HPDE6-E6E7 (cell line): ENCODE data around the gene MAP4.
"Not testable (repeated sequence)": the region's sequence is repeated elsewhere in the genome, so short reads cannot be mapped to it uniquely, and the experiment has no call there.

ENCODE experiments used
- DNase-seq: peaks from one replicate; pipeline ENCODE4 v3.0.0; 2011; ENCODE audit warnings: missing footprints; ENCODE audit errors: extremely low spot score

Gene MAP4

DNA sequence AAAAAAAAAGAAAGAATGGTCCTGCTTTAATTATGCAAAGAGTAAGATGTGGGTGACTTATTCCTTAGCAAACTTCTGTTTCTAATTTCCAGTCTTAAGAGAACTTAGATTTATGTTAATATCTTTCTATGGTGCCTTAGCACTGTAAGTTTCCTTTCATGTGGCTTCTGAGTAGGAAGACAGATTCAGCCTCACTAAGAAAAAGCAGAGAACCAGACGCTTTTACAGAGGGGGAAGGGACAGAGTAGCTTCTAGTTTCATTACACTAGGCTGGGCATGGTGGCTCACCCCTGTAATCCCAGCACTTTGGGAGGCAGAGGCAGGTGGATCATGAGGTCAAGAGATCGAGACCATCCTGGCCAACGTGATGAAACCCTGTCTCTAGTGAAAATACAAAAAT, 118.3 kb downstream of the MAP4 start:
- DNase-seq, result no peak

- DNase-seq, result no peak
Measured at GRCh38 chr3:47896736-47897135, 119.5 kb downstream of the MAP4 start.

DNA sequence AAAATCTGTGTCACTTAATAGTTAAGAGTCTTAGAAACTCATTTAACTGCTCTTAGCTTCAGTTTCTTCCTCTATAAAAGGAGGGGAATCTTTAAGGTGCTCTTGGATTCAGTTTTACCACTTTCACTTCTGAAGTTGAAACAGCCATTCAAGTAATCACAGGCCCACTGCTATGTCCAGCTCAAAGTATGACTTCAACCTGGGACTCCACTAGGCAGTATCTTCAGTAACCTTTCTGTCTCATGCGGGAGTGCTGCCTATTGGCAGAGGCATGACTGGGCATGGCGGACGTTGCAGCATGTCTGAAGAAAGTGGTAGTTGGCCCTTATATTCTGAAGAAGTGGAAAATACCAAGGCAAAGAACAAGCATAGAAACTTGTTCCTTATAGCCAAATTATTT, 121.0 kb downstream of the MAP4 start:
- DNase-seq, result no peak

GRCh38 chr3:47892286-47893040, 123.8 kb downstream of the MAP4 start:
- no peak for DNase-seq

GRCh38 chr3:47891613-47892005, 124.6 kb downstream of the MAP4 start:
- DNase-seq, result no peak

GRCh38 chr3:47890828-47891612, 125.2 kb downstream of the MAP4 start:
- no peak for DNase-seq

- no peak for DNase-seq
Measured at GRCh38 chr3:47890126-47890827, 125.9 kb downstream of the MAP4 start.

DNA sequence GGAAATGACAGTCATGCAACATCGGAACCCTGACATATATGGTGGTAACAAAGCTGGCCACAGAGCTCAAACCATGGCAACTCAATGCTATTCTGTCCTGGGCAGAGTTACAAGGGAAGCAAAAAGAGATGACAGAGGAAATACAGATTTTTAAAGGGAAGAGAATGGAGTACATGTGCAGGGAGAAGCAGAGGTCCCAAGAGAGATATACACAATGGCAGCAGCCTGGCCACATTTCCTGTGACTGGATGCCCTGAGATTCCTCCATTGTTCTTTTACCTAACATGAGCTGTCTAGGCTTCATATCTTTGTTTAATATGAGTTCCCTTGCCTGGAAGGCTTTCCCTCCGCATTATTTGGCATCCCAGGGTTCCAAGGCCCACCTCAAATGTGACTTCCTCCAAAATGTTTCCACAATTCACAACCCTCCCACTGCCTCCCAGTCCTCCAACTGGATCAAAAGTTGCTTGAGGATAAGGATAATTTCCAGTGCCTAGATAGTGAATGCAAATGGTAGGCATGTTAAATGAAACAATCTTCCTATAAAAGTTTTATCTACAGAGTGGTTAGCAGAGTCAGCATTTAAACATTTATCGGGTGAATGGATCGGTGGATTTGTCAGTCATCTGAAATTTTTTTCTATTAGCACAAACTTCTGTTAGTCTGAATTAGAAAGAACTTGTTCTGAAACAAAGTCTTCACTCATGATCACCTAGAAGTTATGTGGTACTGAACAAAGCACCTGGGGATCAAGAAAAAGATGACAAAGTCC, 127.0 kb downstream of the MAP4 start:
- DNase-seq, result no peak

- not testable (repeated sequence) for DNase-seq
Measured at GRCh38 chr3:47887991-47888390, 128.2 kb downstream of the MAP4 start.

DNA sequence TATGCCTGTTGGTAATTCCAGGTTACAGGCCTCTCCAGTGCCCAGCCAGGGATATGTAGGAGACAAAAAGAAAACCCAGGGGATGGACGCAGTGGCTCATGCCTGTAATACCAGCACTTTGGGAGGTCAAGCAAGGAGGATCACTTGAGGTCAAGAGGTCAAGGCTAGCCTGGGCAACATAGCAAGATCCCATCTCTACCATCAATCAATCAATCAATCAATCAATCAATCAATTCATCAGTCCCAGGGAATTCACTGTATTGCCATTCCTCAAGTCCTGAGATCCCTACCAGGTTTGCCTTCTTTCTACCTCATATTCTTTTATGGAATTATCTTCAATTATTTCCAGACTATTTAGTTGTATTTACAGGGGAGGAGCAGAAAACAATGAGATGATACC, 131.0 kb downstream of the MAP4 start:
- DNase-seq, result no peak

GRCh38 chr3:47884603-47885002, 131.6 kb downstream of the MAP4 start:
- no peak for DNase-seq

- DNase-seq, result no peak
Measured at GRCh38 chr3:47882338-47882737, 133.9 kb downstream of the MAP4 start.

- no peak for DNase-seq
Measured at GRCh38 chr3:47877719-47878118, 138.5 kb downstream of the MAP4 start.

GRCh38 chr3:47877290-47877689, 138.9 kb downstream of the MAP4 start:
- no peak for DNase-seq

DNA sequence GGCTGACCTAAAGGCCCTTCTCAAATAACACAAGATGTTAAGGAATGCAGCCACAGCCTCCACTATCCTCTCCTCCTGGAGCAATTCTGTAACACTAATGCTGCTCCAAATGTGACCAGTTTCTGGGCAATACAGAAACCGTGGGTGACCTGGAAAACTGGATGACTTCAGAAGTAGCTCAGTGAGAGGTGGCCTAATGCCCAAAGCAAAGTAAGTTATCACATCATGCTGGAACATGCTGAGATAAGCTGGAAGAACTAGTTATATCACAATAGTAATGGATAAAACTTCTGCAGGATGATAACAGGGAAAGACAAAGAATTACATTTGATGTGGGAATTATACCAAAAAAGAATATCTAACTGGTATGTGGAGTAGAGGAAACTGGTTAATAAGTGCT, 141.3 kb downstream of the MAP4 start:
- peak; percentile 10 for DNase-seq

DNA sequence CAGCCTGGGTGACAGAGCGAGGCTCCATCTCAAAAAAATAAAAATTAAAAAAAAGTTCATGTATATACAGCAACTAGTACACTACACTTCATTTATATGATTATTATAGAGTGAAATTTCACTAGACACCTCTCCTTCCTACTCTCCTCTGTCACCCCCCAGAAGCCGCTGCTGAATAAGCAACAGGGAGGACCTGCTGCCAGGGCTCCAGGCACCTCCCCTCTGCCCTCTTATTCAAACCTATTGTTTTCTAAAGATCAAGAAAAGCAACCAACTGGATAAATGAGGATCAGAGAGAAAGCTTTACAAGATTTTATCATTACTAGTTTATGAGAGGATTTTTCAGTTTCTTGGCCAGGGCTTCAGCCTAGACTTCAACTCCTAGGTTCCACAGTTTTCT, 141.8 kb downstream of the MAP4 start:
- no peak for DNase-seq

DNA sequence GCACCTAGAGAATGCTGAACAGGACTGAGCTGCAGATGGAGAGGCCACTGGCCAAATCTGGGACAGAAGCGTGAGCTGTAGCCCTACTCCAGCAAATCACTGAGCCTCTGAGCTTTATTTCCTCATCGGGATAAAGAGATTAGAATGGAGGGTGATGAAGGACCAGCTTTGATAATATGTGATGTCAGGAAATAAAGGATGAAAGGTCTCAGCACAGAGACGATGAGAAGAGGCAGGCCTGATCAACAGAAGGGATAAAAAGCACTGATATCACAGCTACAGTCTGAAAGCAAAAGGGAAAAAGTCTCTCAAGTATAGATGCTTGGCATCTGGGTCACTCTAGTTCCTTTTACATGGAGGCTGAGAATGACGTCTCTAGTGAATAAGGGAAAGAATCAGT, 143.3 kb downstream of the MAP4 start:
- no peak for DNase-seq

GRCh38 chr3:47871389-47871788, 144.8 kb downstream of the MAP4 start:
- DNase-seq, result no peak

- no peak for DNase-seq
Measured at GRCh38 chr3:47870702-47871260, 145.4 kb downstream of the MAP4 start.

- no peak for DNase-seq
Measured at GRCh38 chr3:47870156-47870555, 146.1 kb downstream of the MAP4 start.

DNA sequence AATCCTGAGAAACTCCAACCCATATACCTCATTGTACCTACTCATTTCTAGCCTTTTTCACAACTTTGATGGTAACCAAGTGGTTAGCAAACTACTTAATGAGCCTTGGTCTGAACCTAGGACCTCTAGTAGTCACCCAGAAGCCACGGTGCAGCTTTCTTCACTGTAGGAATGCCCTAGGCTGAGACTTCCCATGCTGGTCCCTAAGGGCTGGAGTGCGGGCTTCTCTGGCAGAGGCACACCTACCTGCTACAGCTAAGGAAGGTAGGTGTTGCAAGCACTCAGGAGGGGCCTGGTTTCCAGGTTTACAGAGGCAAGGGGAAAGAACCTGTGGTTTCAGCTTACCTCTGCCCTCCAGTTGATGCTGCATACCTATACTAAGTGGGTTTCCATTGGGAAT, 147.9 kb downstream of the MAP4 start:
- no peak for DNase-seq
